Muscle of leg (tissue), 11 donors: Measurements from ENCODE around the gene NEU4. TPM values are rescaled to one million over a fixed set of nuclear protein-coding genes. Genes with fewer than 3 reads are reported as not detected.
"Not testable (repeated sequence)": the region's sequence is repeated elsewhere in the genome, so short reads cannot be mapped to it uniquely, and the experiment has no call there.

Experiments used
- DNase-seq: peaks from one replicate; pipeline ENCODE4 v3.0.0; 2013
- H3K27ac ChIP-seq: one replicate; pipeline ENCODE4 v1.5.1; 2013; ENCODE audit warnings: mild to moderate bottlenecking, low read length, control low read depth
- H3K27me3 ChIP-seq: one replicate; pipeline ENCODE4 v1.6.1; 2013; ENCODE audit warnings: low read length; ENCODE audit not compliant: control insufficient read depth, insufficient read depth
- H3K36me3 ChIP-seq: one replicate; pipeline ENCODE4 v1.6.1; 2013; ENCODE audit warnings: low read length; ENCODE audit not compliant: control insufficient read depth, insufficient read depth
- H3K4me1 ChIP-seq: one replicate; pipeline ENCODE4 v1.6.1; 2013; ENCODE audit warnings: low read length; ENCODE audit not compliant: control insufficient read depth, insufficient read depth
- H3K4me3 ChIP-seq: one replicate; pipeline ENCODE4 v1.5.1; 2013; ENCODE audit warnings: low read length, control low read depth
- H3K9me3 ChIP-seq: replicated peaks from 2 replicates; pipeline ENCODE4 v1.6.1; 2013; ENCODE audit warnings: low read depth, low read length; ENCODE audit not compliant: control insufficient read depth
- WGBS: methylation state at CpG from one replicate; pipeline ENCODE4 v1.1.5; 2013; ENCODE audit warnings: missing lambda C conversion rate; ENCODE audit not compliant: insufficient coverage; 5-methylcytosine and 5-hydroxymethylcytosine counted together
- polyA plus RNA-seq, 8 donors: library from polyadenylated mRNA; unstranded; fragments of 120-200 nt; gene quantifications; one replicate each; pipeline versions ENCODE4 v1.2.1 to v1.2.3, GENCODE V29; 2013; ENCODE audit warnings: inconsistent platforms in 1 of 8, low replicate concordance in 1 of 8; ENCODE audit not compliant: insufficient read length in 8 of 8, insufficient read depth in 1 of 8
- total RNA-seq: library from RNA; stranded (reverse); fragments of 120-200 nt; gene quantifications from one replicate; pipeline ENCODE4 v1.2.4, GENCODE V29; 2013

The NEU4 gene
- total and polyA plus RNA-seq, 9 donors: 4.6 to 10.1 (median 6.7) TPM

- no peaks in the 10 kb centered on the region for H3K9me3 ChIP-seq
- no peak for DNase-seq
- H3K4me1 ChIP-seq: no peaks in the 10 kb centered on the region
- WGBS: 33% methylated on average over 1 of the region's 3 CpGs
- no peak overlapping the region for H3K4me3 ChIP-seq
- no peaks in the 10 kb centered on the region for H3K27me3 ChIP-seq
- H3K27ac ChIP-seq: no peak overlapping the region
- no peaks in the 10 kb centered on the region for H3K36me3 ChIP-seq
Observed at GRCh38 chr2:241788572-241788971, 20.4 kb upstream of the NEU4 start.

- not testable (repeated sequence) for H3K27me3 ChIP-seq, H3K4me3 ChIP-seq, H3K27ac ChIP-seq, H3K9me3 ChIP-seq, H3K4me1 ChIP-seq, DNase-seq, H3K36me3 ChIP-seq
- no CpG with 5 or more reads among the region's 3 CpGs for WGBS
Observed at GRCh38 chr2:241791385-241791784, 17.6 kb upstream of the NEU4 start.

GRCh38 chr2:241793385-241793784, 15.6 kb upstream of the NEU4 start:
- WGBS: 97% methylated on average over 4 of the region's 5 CpGs
- DNase-seq: no peak
- H3K36me3 ChIP-seq: no peaks in the 10 kb centered on the region

GRCh38 chr2:241794250-241794823, 14.7 kb upstream of the NEU4 start:
- Histone ChIP-seq H3K36me3 (no peaks in the 10 kb centered on the region), H3K27ac (no peak overlapping the region), H3K27me3 (peaks cover 5% of the 10 kb centered on the region), H3K4me1 (peaks cover 9% of the 10 kb centered on the region), H3K4me3 (no peak overlapping the region), H3K9me3 (no peaks in the 10 kb centered on the region)
- no peak for DNase-seq
- WGBS: 69% methylated on average over 10 of the region's 10 CpGs

More at GRCh38 chr2:241793385-241793784, 15.6 kb upstream of the NEU4 start:
- Histone ChIP-seq H3K4me3 (no peak overlapping the region), H3K9me3 (no peaks in the 10 kb centered on the region), H3K27ac (no peak overlapping the region), H3K4me1 (peaks cover 9% of the 10 kb centered on the region), H3K27me3 (peaks cover 5% of the 10 kb centered on the region)

GRCh38 chr2:241795021-241795999, 13.7 kb upstream of the NEU4 start:
- WGBS: 57% methylated on average over 23 of the region's 31 CpGs
- DNase-seq: no peak
- Histone ChIP-seq H3K27me3 (peaks cover 5% of the 10 kb centered on the region), H3K27ac (no peak overlapping the region), H3K9me3 (no peaks in the 10 kb centered on the region), H3K36me3 (no peaks in the 10 kb centered on the region), H3K4me1 (peaks cover 9% of the 10 kb centered on the region), H3K4me3 (no peak overlapping the region)

- Histone ChIP-seq H3K4me1 (peaks cover 9% of the 10 kb centered on the region), H3K9me3 (no peaks in the 10 kb centered on the region), H3K27ac (no peak overlapping the region), H3K27me3 (peaks cover 5% of the 10 kb centered on the region), H3K36me3 (no peaks in the 10 kb centered on the region), H3K4me3 (no peak overlapping the region)
- 98% methylated on average over 11 of the region's 13 CpGs for WGBS
- DNase-seq: no peak
Observed at GRCh38 chr2:241796209-241796608, 12.8 kb upstream of the NEU4 start.

- 81% methylated on average over 12 of the region's 13 CpGs for WGBS
- Histone ChIP-seq H3K36me3 (no peaks in the 10 kb centered on the region), H3K4me3 (no peak overlapping the region), H3K27ac (no peak overlapping the region), H3K4me1 (peaks cover 9% of the 10 kb centered on the region), H3K9me3 (no peaks in the 10 kb centered on the region), H3K27me3 (peaks cover 5% of the 10 kb centered on the region)
- DNase-seq: peak; percentile 1
Observed at GRCh38 chr2:241796610-241797138, 12.3 kb upstream of the NEU4 start.

GRCh38 chr2:241797441-241798080, 11.4 kb upstream of the NEU4 start:
- no peaks in the 10 kb centered on the region for H3K9me3 ChIP-seq
- peaks cover 11% of the 10 kb centered on the region for H3K27me3 ChIP-seq
- H3K4me1 ChIP-seq: peaks cover 9% of the 10 kb centered on the region
- WGBS: 60% methylated on average over 11 of the region's 19 CpGs
- H3K4me3 ChIP-seq: no peak overlapping the region
- DNase-seq: peak; percentile 3
- H3K36me3 ChIP-seq: no peaks in the 10 kb centered on the region
- no peak overlapping the region for H3K27ac ChIP-seq

- Histone ChIP-seq H3K27me3 (peaks cover 17% of the 10 kb centered on the region), H3K4me3 (no peak overlapping the region), H3K27ac (no peak overlapping the region), H3K9me3 (no peaks in the 10 kb centered on the region), H3K4me1 (peaks cover 10% of the 10 kb centered on the region), H3K36me3 (no peaks in the 10 kb centered on the region)
- WGBS: 65% methylated on average over 10 of the region's 14 CpGs
- peak; percentile 15 for DNase-seq
Observed at GRCh38 chr2:241798081-241798630, 10.8 kb upstream of the NEU4 start.
